ENCODE results near the gene SPDYC.
A peak's percentile ranks its signal among the peaks of the same experiment; 100 is the strongest.

SPDYC gene

DNA sequence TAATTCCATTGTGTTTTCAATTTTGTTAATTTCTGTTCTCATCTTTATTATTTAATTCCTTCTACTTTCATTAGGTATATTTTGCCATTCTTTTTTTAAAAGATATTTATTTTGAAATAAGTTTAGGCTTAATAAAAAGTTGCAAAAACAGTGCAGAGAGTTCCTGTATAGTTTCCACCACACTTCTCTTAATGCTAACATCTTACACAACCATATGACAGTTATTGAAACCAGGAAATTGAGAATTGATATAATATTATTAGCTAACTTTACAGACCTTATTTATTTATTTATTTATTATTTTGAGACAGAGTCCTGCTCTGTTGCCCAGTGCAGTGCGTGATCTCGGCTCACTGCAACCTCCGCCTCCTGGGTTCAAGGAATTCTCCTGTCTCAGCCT lies 13.8 kb upstream of the SPDYC start:
- Histone ChIP-seq H3K4me1 (ENCODE audit: control insufficient read depth, insufficient read depth, low read length, poor library complexity, severe bottlenecking) (no peaks in the 10 kb centered on the region), H3K9me3 (ENCODE audit: control insufficient read depth, low read length) (no peaks in the 10 kb centered on the region), H3K36me3 (ENCODE audit: control insufficient read depth, insufficient read depth, low read length) (no peaks in the 10 kb centered on the region), H3K27ac (ENCODE audit: low read depth, low read length, severe bottlenecking) (no peak overlapping the region), H3K4me3 (ENCODE audit: extremely low read depth, insufficient read depth, low read length, poor library complexity, severe bottlenecking) (no peak overlapping the region)
- WGBS, 2 experiments (ENCODE audit: insufficient coverage in 2 of 2), result 100% methylated on average over 2 of the region's 3 CpGs; no CpG with 5 or more reads in 1 of the 2 experiments

DNA sequence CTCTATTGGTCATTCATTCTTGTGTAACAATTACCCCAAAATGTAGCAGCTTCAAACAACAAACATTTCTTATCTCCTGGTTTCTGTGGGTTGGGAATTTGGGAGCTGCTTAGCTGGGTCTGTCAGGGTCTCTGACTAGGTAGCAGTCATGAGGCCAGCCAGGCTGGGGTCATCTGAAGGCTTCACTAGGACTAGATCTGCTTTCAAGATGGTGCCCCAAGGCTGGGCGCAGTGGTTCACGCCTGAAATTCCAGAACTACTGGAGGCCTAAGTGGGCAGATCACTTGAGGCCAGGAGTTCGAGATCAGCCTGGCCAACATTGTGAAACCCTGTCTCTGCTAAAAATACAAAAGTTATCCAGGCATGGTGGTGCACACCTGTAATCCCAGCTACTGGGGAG lies 13.1 kb upstream of the SPDYC start:
- Histone ChIP-seq H3K4me3 (ENCODE audit: extremely low read depth, insufficient read depth, low read length, poor library complexity, severe bottlenecking) (no peak overlapping the region), H3K27ac (ENCODE audit: low read depth, low read length, severe bottlenecking) (no peak overlapping the region), H3K4me1 (ENCODE audit: control insufficient read depth, insufficient read depth, low read length, poor library complexity, severe bottlenecking) (no peaks in the 10 kb centered on the region), H3K36me3 (ENCODE audit: control insufficient read depth, insufficient read depth, low read length) (no peaks in the 10 kb centered on the region), H3K9me3 (ENCODE audit: control insufficient read depth, low read length) (no peaks in the 10 kb centered on the region)
- 97 to 100% methylated on average over 2 to 3 of the region's 3 CpGs for WGBS, 2 experiments (ENCODE audit: insufficient coverage in 2 of 2)

DNA sequence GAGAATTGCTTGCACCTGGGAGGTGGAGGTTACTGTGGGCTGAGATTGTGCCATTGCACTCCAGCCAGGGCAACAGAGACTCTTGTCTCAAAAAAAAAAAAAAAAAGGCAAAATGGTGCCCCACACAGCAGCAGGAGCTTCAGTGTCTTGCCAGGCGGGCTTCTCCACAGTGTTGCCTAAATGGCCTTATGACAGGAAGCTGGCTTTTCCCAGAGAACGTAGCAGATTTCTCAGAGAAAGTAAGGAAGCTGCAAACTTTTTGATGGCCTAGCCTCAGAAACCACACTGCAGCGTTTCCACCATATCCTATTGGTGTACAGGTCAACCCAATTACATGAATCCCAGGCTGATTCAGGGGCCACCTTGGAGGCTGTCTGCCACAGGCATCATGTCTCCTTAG lies 12.7 kb upstream of the SPDYC start:
- Histone ChIP-seq H3K4me1 (ENCODE audit: control insufficient read depth, insufficient read depth, low read length, poor library complexity, severe bottlenecking) (no peaks in the 10 kb centered on the region), H3K9me3 (ENCODE audit: control insufficient read depth, low read length) (no peaks in the 10 kb centered on the region), H3K27ac (ENCODE audit: low read depth, low read length, severe bottlenecking) (no peak overlapping the region), H3K36me3 (ENCODE audit: control insufficient read depth, insufficient read depth, low read length) (no peaks in the 10 kb centered on the region), H3K4me3 (ENCODE audit: extremely low read depth, insufficient read depth, low read length, poor library complexity, severe bottlenecking) (no peak overlapping the region)
- WGBS, 2 experiments (ENCODE audit: insufficient coverage in 2 of 2), result 79 to 86% methylated on average over 3 of the region's 3 CpGs

DNA sequence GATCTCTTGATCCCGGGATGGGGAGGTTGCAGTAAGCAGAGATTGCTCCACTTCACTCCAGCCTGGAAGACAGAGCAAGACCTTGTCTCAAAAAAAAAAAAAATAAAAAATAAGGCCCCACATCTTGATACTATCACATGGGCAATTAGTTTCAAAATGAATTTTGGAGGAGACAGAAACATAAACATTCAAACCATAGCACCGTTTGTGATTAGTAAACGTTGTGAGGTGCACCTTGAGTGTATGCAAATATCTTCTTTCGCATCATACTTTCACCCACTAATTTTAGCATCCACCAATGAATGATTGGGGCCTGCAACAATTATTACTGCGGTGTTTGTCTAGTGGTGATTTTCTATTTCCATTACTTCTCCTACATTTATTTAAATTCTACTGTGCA lies 11.0 kb upstream of the SPDYC start:
- Histone ChIP-seq H3K9me3 (ENCODE audit: control insufficient read depth, low read length) (no peaks in the 10 kb centered on the region), H3K27ac (ENCODE audit: low read depth, low read length, severe bottlenecking) (no peak overlapping the region), H3K4me3 (ENCODE audit: extremely low read depth, insufficient read depth, low read length, poor library complexity, severe bottlenecking) (no peak overlapping the region), H3K4me1 (ENCODE audit: control insufficient read depth, insufficient read depth, low read length, poor library complexity, severe bottlenecking) (no peaks in the 10 kb centered on the region), H3K36me3 (ENCODE audit: control insufficient read depth, insufficient read depth, low read length) (no peaks in the 10 kb centered on the region)
- WGBS, 2 experiments (ENCODE audit: insufficient coverage in 2 of 2), result 100% methylated on average over 1 of the region's 5 CpGs; no CpG with 5 or more reads in 1 of the 2 experiments

DNA sequence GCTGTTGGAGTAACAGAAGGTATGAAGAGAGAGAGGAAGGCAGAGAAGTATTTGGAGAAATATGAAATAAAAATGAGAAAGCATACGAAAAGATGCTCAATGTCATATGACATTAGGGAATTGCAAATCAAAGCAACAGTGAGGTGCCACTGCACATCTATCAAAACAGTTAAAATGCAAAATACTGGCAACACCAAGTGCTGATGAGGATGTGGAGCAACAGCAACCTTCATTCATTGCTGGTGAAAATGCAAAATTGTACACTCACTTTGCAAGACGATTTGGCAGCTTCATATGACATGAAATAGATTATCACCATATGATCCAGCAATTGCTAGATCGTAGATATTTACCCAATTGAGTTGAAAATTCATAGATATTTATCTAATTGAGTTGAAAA lies 9.4 kb upstream of the SPDYC start:
- 82 to 90% methylated on average over 1 to 2 of the region's 3 CpGs for WGBS, 2 experiments (ENCODE audit: insufficient coverage in 2 of 2)
- no peaks in the 10 kb centered on the region for H3K4me1 ChIP-seq (ENCODE audit: control insufficient read depth, insufficient read depth, low read length, poor library complexity, severe bottlenecking)
- no peaks in the 10 kb centered on the region for H3K9me3 ChIP-seq (ENCODE audit: control insufficient read depth, low read length)
- no peak overlapping the region for H3K27ac ChIP-seq (ENCODE audit: low read depth, low read length, severe bottlenecking)
- H3K4me3 ChIP-seq (ENCODE audit: extremely low read depth, insufficient read depth, low read length, poor library complexity, severe bottlenecking), result no peak overlapping the region
- H3K36me3 ChIP-seq (ENCODE audit: control insufficient read depth, insufficient read depth, low read length), result no peaks in the 10 kb centered on the region

DNA sequence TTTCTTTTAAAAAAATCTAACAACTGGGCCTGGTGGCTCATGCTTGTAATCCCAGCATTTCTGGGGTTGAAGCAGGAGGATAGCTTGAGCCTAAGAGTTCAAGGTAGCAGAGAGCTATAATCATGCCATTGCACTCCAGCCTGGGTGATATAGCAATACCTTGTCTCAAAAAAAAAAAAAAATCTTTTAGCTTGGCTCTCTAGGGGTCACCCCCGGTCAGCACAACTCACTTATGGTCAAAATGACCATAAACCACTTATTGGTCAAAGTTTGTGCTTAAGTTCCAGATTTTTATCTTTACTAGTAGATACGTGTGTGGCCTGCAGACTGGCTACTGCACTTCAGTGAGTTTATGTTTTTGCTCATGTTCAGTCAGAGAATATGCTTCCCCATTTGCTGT lies 6.3 kb upstream of the SPDYC start:
- Histone ChIP-seq H3K4me1 (ENCODE audit: control insufficient read depth, insufficient read depth, low read length, poor library complexity, severe bottlenecking) (no peaks in the 10 kb centered on the region), H3K4me3 (ENCODE audit: extremely low read depth, insufficient read depth, low read length, poor library complexity, severe bottlenecking) (no peak overlapping the region), H3K9me3 (ENCODE audit: control insufficient read depth, low read length) (no peaks in the 10 kb centered on the region), H3K36me3 (ENCODE audit: control insufficient read depth, insufficient read depth, low read length) (no peaks in the 10 kb centered on the region), H3K27ac (ENCODE audit: low read depth, low read length, severe bottlenecking) (no peak overlapping the region)
- 92% methylated on average over 2 of the region's 2 CpGs; no CpG with 5 or more reads in 1 of the 2 experiments for WGBS, 2 experiments (ENCODE audit: insufficient coverage in 2 of 2)

DNA sequence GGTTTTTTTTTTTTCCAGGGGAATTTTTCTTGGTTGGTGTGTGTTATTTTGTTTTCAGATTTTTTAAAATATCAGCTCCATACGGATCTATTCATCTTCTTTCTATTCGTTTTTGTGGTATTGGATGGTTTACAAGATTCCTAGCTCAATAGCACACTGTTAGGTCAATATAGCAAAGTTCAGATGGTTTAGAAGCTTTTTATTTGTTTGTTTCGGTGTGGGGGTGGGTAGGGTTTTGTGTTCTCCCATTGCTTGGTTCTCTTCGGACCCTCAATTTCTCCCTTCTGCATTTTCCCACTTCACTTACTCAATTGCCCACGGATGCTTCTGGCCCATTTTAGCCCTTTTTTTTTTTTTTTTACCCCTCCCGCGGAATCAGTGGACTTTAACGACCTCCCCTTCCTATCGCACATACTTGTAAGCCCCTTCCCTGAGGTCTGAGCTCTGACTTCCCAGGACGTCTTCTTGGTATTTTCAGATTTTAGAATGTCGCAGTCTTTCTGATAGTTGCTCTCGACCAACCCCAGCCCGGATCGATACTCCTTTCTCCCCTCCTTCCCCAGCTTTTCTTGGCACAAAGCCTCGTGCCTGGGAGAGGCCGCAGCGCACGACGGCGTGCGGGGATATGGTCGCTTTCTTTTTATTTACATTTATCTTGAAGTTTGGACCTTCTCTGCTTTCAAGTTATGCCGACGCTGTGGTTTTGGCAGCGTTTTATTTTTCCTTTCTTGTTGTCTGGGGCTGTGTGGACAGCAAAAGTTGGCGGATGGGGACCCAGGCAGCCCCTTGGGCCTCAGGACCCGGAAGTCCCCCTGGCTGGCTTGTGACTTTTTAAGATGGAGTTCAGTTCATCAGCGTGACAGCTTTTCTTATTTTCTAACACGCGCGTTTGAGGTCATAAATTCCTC lies 4.4 kb upstream of the SPDYC start:
- Histone ChIP-seq H3K4me3 (ENCODE audit: extremely low read depth, insufficient read depth, low read length, poor library complexity, severe bottlenecking) (no peak overlapping the region), H3K36me3 (ENCODE audit: control insufficient read depth, insufficient read depth, low read length) (no peaks in the 10 kb centered on the region), H3K4me1 (ENCODE audit: control insufficient read depth, insufficient read depth, low read length, poor library complexity, severe bottlenecking) (peaks cover 9% of the 10 kb centered on the region), H3K27ac (ENCODE audit: low read depth, low read length, severe bottlenecking) (no peak overlapping the region), H3K9me3 (ENCODE audit: control insufficient read depth, low read length) (no peaks in the 10 kb centered on the region)
- WGBS, 2 experiments (ENCODE audit: insufficient coverage in 2 of 2), result 89 to 98% methylated on average over 20 to 22 of the region's 31 CpGs

DNA sequence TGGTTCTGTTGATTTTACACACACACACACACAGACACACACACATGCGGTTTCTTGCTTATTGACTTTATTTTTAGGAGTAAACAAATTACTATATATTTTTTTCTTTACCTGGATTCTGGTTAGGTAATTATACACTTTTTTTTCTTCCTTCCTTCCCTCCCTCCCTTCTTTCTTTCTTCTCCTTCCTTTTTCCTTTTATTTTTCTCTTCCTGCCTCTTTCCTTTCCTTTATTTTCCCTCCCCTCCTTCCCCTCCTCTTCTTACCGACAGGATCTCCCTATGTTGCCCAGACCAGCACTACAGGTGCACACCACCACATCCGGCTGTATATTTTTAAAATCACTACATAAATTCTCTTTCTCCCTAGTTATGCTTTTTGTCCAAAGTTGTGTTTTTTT lies 3.1 kb upstream of the SPDYC start:
- WGBS, 2 experiments (ENCODE audit: insufficient coverage in 2 of 2), result 100% methylated on average over 1 of the region's 3 CpGs
- H3K4me3 ChIP-seq (ENCODE audit: extremely low read depth, insufficient read depth, low read length, poor library complexity, severe bottlenecking), result no peak overlapping the region

DNA sequence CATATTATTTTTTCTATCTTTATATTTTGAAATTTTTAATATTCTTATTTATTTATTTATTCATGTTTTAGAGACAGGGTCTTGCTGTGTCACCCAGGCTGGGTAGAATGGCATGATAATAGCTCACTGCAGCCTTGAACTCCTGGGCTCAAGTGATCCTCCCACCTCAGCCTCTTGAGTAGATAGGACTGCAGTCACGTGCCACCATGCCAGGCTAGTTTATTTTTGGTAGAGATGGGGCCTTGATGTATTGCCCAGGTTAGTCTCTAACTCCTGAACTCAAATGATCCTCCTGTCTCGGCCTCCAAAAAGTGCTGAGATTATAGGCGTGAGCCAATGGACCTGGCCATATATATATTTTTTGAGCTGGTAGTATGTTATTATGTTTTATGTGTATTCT lies 2.4 kb upstream of the SPDYC start:
- Histone ChIP-seq H3K4me1 (ENCODE audit: control insufficient read depth, insufficient read depth, low read length, poor library complexity, severe bottlenecking) (peaks cover 9% of the 10 kb centered on the region), H3K36me3 (ENCODE audit: control insufficient read depth, insufficient read depth, low read length) (no peaks in the 10 kb centered on the region), H3K27ac (ENCODE audit: low read depth, low read length, severe bottlenecking) (no peak overlapping the region), H3K4me3 (ENCODE audit: extremely low read depth, insufficient read depth, low read length, poor library complexity, severe bottlenecking) (no peak overlapping the region), H3K9me3 (ENCODE audit: control insufficient read depth, low read length) (no peaks in the 10 kb centered on the region)
- 100% methylated on average over 1 of the region's 3 CpGs for WGBS, 2 experiments (ENCODE audit: insufficient coverage in 2 of 2)

More for the DNA sequence above, 3.1 kb upstream of the SPDYC start:
- Histone ChIP-seq H3K36me3 (ENCODE audit: control insufficient read depth, insufficient read depth, low read length) (no peaks in the 10 kb centered on the region), H3K27ac (ENCODE audit: low read depth, low read length, severe bottlenecking) (no peak overlapping the region), H3K4me1 (ENCODE audit: control insufficient read depth, insufficient read depth, low read length, poor library complexity, severe bottlenecking) (peaks cover 9% of the 10 kb centered on the region), H3K9me3 (ENCODE audit: control insufficient read depth, low read length) (no peaks in the 10 kb centered on the region)

DNA sequence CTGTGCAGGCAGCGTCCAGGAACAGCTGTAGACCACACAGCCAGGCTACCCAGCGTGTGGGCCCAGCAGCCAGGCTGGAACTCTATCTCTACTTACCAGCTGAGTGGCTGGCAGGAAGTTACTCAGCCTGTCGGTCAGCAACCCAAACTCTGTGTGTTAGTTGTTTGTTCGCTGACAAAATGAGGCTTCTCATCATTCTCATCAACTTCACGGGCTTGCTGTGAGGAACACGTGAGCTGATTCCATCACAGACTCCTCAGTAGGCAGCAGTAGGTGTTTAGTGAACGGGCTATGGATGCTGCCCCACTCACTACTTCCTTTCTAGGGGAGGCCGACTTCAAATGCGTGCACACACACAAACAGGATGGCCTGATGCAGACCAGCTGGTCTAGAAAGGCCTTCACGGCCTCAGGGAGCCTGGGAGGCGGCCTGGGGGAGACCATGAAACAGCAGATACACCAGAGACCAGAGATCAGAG lies 830 bp upstream of the SPDYC start:
- 68 to 87% methylated on average over 4 to 8 of the region's 11 CpGs for WGBS, 2 experiments (ENCODE audit: insufficient coverage in 2 of 2)
- Histone ChIP-seq H3K27ac (ENCODE audit: low read depth, low read length, severe bottlenecking) (peak overlapping the region; percentile 83), H3K9me3 (ENCODE audit: control insufficient read depth, low read length) (no peaks in the 10 kb centered on the region), H3K4me3 (ENCODE audit: extremely low read depth, insufficient read depth, low read length, poor library complexity, severe bottlenecking) (no peak overlapping the region), H3K4me1 (ENCODE audit: control insufficient read depth, insufficient read depth, low read length, poor library complexity, severe bottlenecking) (peaks cover 9% of the 10 kb centered on the region), H3K36me3 (ENCODE audit: control insufficient read depth, insufficient read depth, low read length) (no peaks in the 10 kb centered on the region)

DNA sequence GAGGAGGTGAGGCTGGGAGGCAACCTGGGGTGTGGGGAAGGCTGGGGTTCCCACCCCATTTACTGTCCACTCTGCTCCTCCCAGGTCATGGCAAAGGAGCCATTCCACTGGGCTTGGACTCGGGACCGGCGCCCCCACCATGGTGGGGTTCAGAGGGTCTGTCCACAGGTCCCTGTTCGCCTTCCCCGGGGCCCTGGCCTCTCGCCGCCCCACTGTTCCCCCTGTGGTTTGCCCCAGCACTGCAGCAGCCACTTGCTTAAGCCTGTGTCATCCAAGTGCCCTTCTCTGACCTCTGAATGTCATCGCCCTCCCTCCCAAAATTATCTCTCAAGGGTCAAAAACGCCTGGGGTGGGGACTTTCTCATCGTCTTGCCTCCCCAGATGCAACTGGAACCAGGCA lies 2.6 kb downstream of the SPDYC start:
- Histone ChIP-seq H3K4me1 (ENCODE audit: control insufficient read depth, insufficient read depth, low read length, poor library complexity, severe bottlenecking) (peaks cover 14% of the 10 kb centered on the region), H3K36me3 (ENCODE audit: control insufficient read depth, insufficient read depth, low read length) (no peaks in the 10 kb centered on the region), H3K9me3 (ENCODE audit: control insufficient read depth, low read length) (no peaks in the 10 kb centered on the region), H3K27ac (ENCODE audit: low read depth, low read length, severe bottlenecking) (no peak overlapping the region), H3K4me3 (ENCODE audit: extremely low read depth, insufficient read depth, low read length, poor library complexity, severe bottlenecking) (no peak overlapping the region)
- WGBS, 2 experiments (ENCODE audit: insufficient coverage in 2 of 2), result 97% methylated on average over 7 to 8 of the region's 10 CpGs

All from mesodermal cell (in vitro differentiated cells).